ENCODE results near the gene PRR5.

DNA sequence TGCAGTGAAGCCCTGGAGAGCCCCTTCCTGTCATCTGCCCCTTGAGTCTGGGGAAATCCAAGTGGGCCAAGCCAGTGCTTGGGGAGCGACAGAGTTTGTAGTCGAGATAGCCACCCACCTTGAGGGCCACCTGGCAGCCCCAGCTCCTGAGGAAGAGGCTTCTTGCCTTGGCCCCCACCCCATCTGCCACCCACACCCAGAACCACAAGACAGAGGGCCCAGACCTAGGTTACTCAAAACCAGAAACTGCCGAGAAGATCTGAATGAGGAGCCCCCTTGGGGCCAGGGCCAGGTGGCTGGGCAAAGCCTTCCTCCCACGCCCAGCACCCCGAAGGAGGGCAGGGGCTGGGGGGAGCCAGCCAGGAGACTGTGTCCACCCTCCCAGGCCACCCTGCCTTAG lies 18.8 kb upstream of the PRR5 start:
- TF ChIP-seq EZH2 (IDR thresholded peaks at IDR 0.05) (no peak), POLR2AphosphoS5 (IDR thresholded peaks at IDR 0.05; ENCODE audit: borderline replicate concordance, low read depth, low read length) (no peak), FOXP2 (optimal IDR thresholded peaks at IDR 0.05; ENCODE audit: control extremely low read depth, extremely low read length, insufficient read depth) (no peak)
